ENCODE data around the gene ARHGAP26. TPM values are rescaled to one million over a fixed set of nuclear protein-coding genes. Genes with fewer than 3 reads are reported as not detected.
A peak's percentile ranks its signal among the peaks of the same experiment; 100 is the strongest.

Gene ARHGAP26
- total and polyA plus RNA-seq, 4 donors, result 1.8 to 16.7 (median 4.1) TPM

- no peaks in the 10 kb centered on the region for H3K27me3 ChIP-seq (ENCODE audit: control insufficient read depth in 4 of 4, insufficient read depth in 4 of 4, low read length in 3 of 4)
- H3K36me3 ChIP-seq (ENCODE audit: control insufficient read depth in 4 of 4, insufficient read depth in 3 of 4, low read depth in 1 of 4, low read length in 3 of 4), result no peaks in the 10 kb centered on the region
- H3K4me1 ChIP-seq (ENCODE audit: control insufficient read depth in 4 of 4, insufficient read depth in 4 of 4, low read length in 3 of 4), result peaks cover 0 to 15% (median 8%) of the 10 kb centered on the region in 4 donors
- no peak for TF ChIP-seq RXRA (IDR thresholded peaks at IDR 0.05)
- TF ChIP-seq TAF1 (conservative IDR thresholded peaks at IDR 0.05), result no peak
- peak; percentile 17 for TF ChIP-seq YY1 (IDR thresholded peaks at IDR 0.05)
- no peak for TF ChIP-seq CTCF (IDR thresholded peaks at IDR 0.05; ENCODE audit: low read depth, low read length, missing input control)
- TF ChIP-seq RAD21 (IDR thresholded peaks at IDR 0.05), result peak in 1 of 2 donors; percentile 10
- TF ChIP-seq NR2F2 (IDR thresholded peaks at IDR 0.05), result peak; percentile 91
- peak overlapping the region; percentile 26 to 45 for H3K27ac ChIP-seq (ENCODE audit: low read depth in 1 of 2, low read length in 2 of 2)
- no peak overlapping the region for H3K9ac ChIP-seq (ENCODE audit: low read depth in 1 of 2, low read length in 2 of 2)
- WGBS, result 54% methylated on average over 4 of the region's 4 CpGs
- peak; percentile 39 for DNase-seq (ENCODE audit: low spot score)
- no peaks in the 10 kb centered on the region for H3K9me3 ChIP-seq (ENCODE audit: control insufficient read depth in 4 of 4, low read length in 3 of 4)
- H3K4me3 ChIP-seq (ENCODE audit: low read depth in 1 of 3, low read length in 3 of 3), result no peak overlapping the region
These were observed 75.3 kb downstream of the ARHGAP26 start for GRCh38 chr5:142845402-142845921.

DNA sequence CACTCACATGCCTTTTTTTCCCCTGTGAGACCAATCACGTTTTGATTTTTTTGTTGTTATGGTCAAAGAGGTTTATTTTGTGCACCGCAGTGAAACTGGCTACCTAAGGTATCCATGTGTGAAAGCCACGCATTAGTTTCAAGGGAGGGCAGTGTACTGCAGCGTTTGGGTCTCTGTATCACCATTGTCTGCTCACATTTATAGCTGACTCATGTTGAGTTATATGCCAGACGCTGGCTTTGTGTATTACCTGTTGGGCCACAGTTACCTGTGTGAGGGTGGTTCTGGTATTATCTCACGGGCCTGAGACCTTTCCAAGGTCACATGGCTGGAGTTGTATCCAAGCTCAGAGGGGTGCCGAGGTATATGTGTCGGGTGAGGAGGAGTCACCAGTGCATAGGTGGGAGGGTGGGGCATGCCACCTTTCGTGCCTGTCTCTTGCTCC, 75.8 kb downstream of the ARHGAP26 start:
- DNase-seq (ENCODE audit: low spot score), result no peak
- H3K4me1 ChIP-seq (ENCODE audit: control insufficient read depth in 4 of 4, insufficient read depth in 4 of 4, low read length in 3 of 4), result peaks cover 0 to 15% (median 8%) of the 10 kb centered on the region in 4 donors
- no peak overlapping the region for H3K4me3 ChIP-seq (ENCODE audit: low read depth in 1 of 3, low read length in 3 of 3)
- TF ChIP-seq, protein P1, sequence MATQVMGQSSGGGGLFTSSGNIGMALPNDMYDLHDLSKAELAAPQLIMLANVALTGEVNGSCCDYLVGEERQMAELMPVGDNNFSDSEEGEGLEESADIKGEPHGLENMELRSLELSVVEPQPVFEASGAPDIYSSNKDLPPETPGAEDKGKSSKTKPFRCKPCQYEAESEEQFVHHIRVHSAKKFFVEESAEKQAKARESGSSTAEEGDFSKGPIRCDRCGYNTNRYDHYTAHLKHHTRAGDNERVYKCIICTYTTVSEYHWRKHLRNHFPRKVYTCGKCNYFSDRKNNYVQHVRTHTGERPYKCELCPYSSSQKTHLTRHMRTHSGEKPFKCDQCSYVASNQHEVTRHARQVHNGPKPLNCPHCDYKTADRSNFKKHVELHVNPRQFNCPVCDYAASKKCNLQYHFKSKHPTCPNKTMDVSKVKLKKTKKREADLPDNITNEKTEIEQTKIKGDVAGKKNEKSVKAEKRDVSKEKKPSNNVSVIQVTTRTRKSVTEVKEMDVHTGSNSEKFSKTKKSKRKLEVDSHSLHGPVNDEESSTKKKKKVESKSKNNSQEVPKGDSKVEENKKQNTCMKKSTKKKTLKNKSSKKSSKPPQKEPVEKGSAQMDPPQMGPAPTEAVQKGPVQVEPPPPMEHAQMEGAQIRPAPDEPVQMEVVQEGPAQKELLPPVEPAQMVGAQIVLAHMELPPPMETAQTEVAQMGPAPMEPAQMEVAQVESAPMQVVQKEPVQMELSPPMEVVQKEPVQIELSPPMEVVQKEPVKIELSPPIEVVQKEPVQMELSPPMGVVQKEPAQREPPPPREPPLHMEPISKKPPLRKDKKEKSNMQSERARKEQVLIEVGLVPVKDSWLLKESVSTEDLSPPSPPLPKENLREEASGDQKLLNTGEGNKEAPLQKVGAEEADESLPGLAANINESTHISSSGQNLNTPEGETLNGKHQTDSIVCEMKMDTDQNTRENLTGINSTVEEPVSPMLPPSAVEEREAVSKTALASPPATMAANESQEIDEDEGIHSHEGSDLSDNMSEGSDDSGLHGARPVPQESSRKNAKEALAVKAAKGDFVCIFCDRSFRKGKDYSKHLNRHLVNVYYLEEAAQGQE (IDR thresholded peaks at IDR 0.05), result no peak
- TF ChIP-seq TAF1 (conservative IDR thresholded peaks at IDR 0.05) (no peak), YY1 (IDR thresholded peaks at IDR 0.05) (no peak), HNF4G (IDR thresholded peaks at IDR 0.05) (no peak)
- TF ChIP-seq, protein P2, sequence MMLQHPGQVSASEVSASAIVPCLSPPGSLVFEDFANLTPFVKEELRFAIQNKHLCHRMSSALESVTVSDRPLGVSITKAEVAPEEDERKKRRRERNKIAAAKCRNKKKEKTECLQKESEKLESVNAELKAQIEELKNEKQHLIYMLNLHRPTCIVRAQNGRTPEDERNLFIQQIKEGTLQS (IDR thresholded peaks at IDR 0.05), result no peak
- WGBS, result 70% methylated on average over 9 of the region's 9 CpGs
- H3K27ac ChIP-seq (ENCODE audit: low read depth in 1 of 2, low read length in 2 of 2), result peak overlapping the region; percentile 45 to 51
- no peaks in the 10 kb centered on the region for H3K9me3 ChIP-seq (ENCODE audit: control insufficient read depth in 4 of 4, low read length in 3 of 4)
- H3K9ac ChIP-seq (ENCODE audit: low read depth in 1 of 2, low read length in 2 of 2), result no peak overlapping the region
- H3K27me3 ChIP-seq (ENCODE audit: control insufficient read depth in 4 of 4, insufficient read depth in 4 of 4, low read length in 3 of 4), result no peaks in the 10 kb centered on the region
- no peaks in the 10 kb centered on the region for H3K36me3 ChIP-seq (ENCODE audit: control insufficient read depth in 4 of 4, insufficient read depth in 3 of 4, low read depth in 1 of 4, low read length in 3 of 4)

GRCh38 chr5:142846406-142846805, 76.2 kb downstream of the ARHGAP26 start:
- Histone ChIP-seq H3K27ac (ENCODE audit: low read depth in 1 of 2, low read length in 2 of 2) (peak overlapping the region; percentile 45 to 51), H3K4me1 (ENCODE audit: control insufficient read depth in 4 of 4, insufficient read depth in 4 of 4, low read length in 3 of 4) (peaks cover 0 to 15% (median 8%) of the 10 kb centered on the region in 4 donors)
- no peak for TF ChIP-seq HNF4G (IDR thresholded peaks at IDR 0.05)
- no peak for TF ChIP-seq JUND (IDR thresholded peaks at IDR 0.05)

More at GRCh38 chr5:142846406-142846805, 76.2 kb downstream of the ARHGAP26 start:
- Histone ChIP-seq H3K9me3 (ENCODE audit: control insufficient read depth in 4 of 4, low read length in 3 of 4) (no peaks in the 10 kb centered on the region), H3K36me3 (ENCODE audit: control insufficient read depth in 4 of 4, insufficient read depth in 3 of 4, low read depth in 1 of 4, low read length in 3 of 4) (no peaks in the 10 kb centered on the region), H3K9ac (ENCODE audit: low read depth in 1 of 2, low read length in 2 of 2) (no peak overlapping the region), H3K4me3 (ENCODE audit: low read depth in 1 of 3, low read length in 3 of 3) (no peak overlapping the region), H3K27me3 (ENCODE audit: control insufficient read depth in 4 of 4, insufficient read depth in 4 of 4, low read length in 3 of 4) (no peaks in the 10 kb centered on the region)
- no peak for DNase-seq (ENCODE audit: low spot score)

Data from liver (tissue), 9 donors.